ENCODE results near the gene NEAT1.

NEAT1 gene

GRCh38 chr11:65382804-65383368, 39.7 kb upstream of the NEAT1 start:
- H3K9ac ChIP-seq = no peak overlapping the region
- no peaks in the 10 kb centered on the region for H3K79me2 ChIP-seq
- H3K9me3 ChIP-seq (ENCODE audit: control insufficient read depth, low read length) = no peaks in the 10 kb centered on the region
- H3K36me3 ChIP-seq (ENCODE audit: control insufficient read depth, insufficient read depth, low read length) = no peaks in the 10 kb centered on the region
- H2AFZ ChIP-seq = peak overlapping the region; percentile 85
- no peaks in the 10 kb centered on the region for H3K27me3 ChIP-seq (ENCODE audit: control insufficient read depth, insufficient read depth, low read length)
- peak overlapping the region; percentile 98 for H3K27ac ChIP-seq
- peak overlapping the region; percentile 78 for H3K4me2 ChIP-seq (ENCODE audit: low read length)
- H3K4me3 ChIP-seq (ENCODE audit: low read depth, low read length) = peak overlapping the region; percentile 60
- no peak for TF ChIP-seq CTCF (IDR thresholded peaks at IDR 0.05)
- H3K4me1 ChIP-seq = peaks cover 9% of the 10 kb centered on the region

GRCh38 chr11:65383778-65384177, 38.8 kb upstream of the NEAT1 start:
- H3K4me1 ChIP-seq = peaks cover 9% of the 10 kb centered on the region
- H3K27ac ChIP-seq = peak overlapping the region; percentile 64
- TF ChIP-seq CTCF (IDR thresholded peaks at IDR 0.05) = no peak
- no peak overlapping the region for H3K9ac ChIP-seq
- H2AFZ ChIP-seq = no peak overlapping the region
- no peaks in the 10 kb centered on the region for H3K9me3 ChIP-seq (ENCODE audit: control insufficient read depth, low read length)
- no peak overlapping the region for H3K4me3 ChIP-seq (ENCODE audit: low read depth, low read length)
- H3K36me3 ChIP-seq (ENCODE audit: control insufficient read depth, insufficient read depth, low read length) = no peaks in the 10 kb centered on the region
- H3K27me3 ChIP-seq (ENCODE audit: control insufficient read depth, insufficient read depth, low read length) = no peaks in the 10 kb centered on the region
- H3K79me2 ChIP-seq = no peaks in the 10 kb centered on the region
- no peak overlapping the region for H3K4me2 ChIP-seq (ENCODE audit: low read length)

GRCh38 chr11:65384301-65384889, 38.2 kb upstream of the NEAT1 start:
- H3K4me2 ChIP-seq (ENCODE audit: low read length) = no peak overlapping the region
- H3K36me3 ChIP-seq (ENCODE audit: control insufficient read depth, insufficient read depth, low read length) = no peaks in the 10 kb centered on the region
- H3K27me3 ChIP-seq (ENCODE audit: control insufficient read depth, insufficient read depth, low read length) = no peaks in the 10 kb centered on the region
- no peaks in the 10 kb centered on the region for H3K79me2 ChIP-seq
- peak overlapping the region; percentile 64 for H3K27ac ChIP-seq
- no peak overlapping the region for H3K4me3 ChIP-seq (ENCODE audit: low read depth, low read length)
- H3K9ac ChIP-seq = no peak overlapping the region
- no peak overlapping the region for H2AFZ ChIP-seq
- peaks cover 9% of the 10 kb centered on the region for H3K4me1 ChIP-seq
- no peak for TF ChIP-seq CTCF (IDR thresholded peaks at IDR 0.05)
- no peaks in the 10 kb centered on the region for H3K9me3 ChIP-seq (ENCODE audit: control insufficient read depth, low read length)

- Histone ChIP-seq H2AFZ (peak within 1 kb of the TSS; percentile 86), H3K27me3 (ENCODE audit: control insufficient read depth, insufficient read depth, low read length) (no peaks in the 10 kb centered on the region), H3K4me3 (ENCODE audit: low read depth, low read length) (peak within 1 kb of the TSS; percentile 91), H3K4me1 (peaks cover 6% of the 10 kb centered on the region), H3K9me3 (ENCODE audit: control insufficient read depth, low read length) (no peaks in the 10 kb centered on the region), H3K36me3 (ENCODE audit: control insufficient read depth, insufficient read depth, low read length) (no peaks in the 10 kb centered on the region), H3K9ac (peak within 1 kb of the TSS; percentile 67), H3K27ac (peak within 1 kb of the TSS; percentile 75), H3K4me2 (ENCODE audit: low read length) (peak within 1 kb of the TSS; percentile 85), H3K79me2 (no peaks in the 10 kb centered on the region)
- no peak for TF ChIP-seq CTCF (IDR thresholded peaks at IDR 0.05)
These were observed 36.1 kb upstream of the NEAT1 start, which contains the start of gene FRMD8 for GRCh38 chr11:65386307-65387140. TSS of gene FRMD8 (plus strand) at chr11:65386637. CDS start at chr11:65387037, 400 bp downstream.
